Heart left ventricle (tissue), 16 donors: ENCODE data around the gene ANK2. TPM values are rescaled to one million over a fixed set of nuclear protein-coding genes. Genes with fewer than 3 reads are reported as not detected.

Experiments
- ATAC-seq, 4 donors: fragments of 200-7000 bp; cut with Tn5 transposase; one replicate each; pipeline ENCODE4 v1.9.1; 2020 to 2022; ENCODE audit warnings: moderate library complexity in 4 of 4, mild to moderate bottlenecking in 3 of 4, moderate number of reproducible peaks in 1 of 4
- DNase-seq, 5 donors: peaks; one replicate each; pipeline ENCODE4 v3.0.0-alpha.2; 2020
- H3K27ac ChIP-seq, 12 donors: fragments of 200-600 bp; sonication (generic) in 4 of 12; one replicate each; pipeline versions ENCODE4 v1.5.0 to v1.8.0; 2016 to 2022; ENCODE audit warnings: mild to moderate bottlenecking in 2 of 12
- H3K27me3 ChIP-seq, 9 donors: fragments of 200-600 bp; sonication (generic) in 2 of 9; one replicate each; pipeline versions ENCODE4 v1.5.1 to v1.8.0; 2016 to 2022; ENCODE audit warnings: mild to moderate bottlenecking in 3 of 9
- H3K36me3 ChIP-seq, 9 donors: fragments of 200-600 bp; sonication (generic) in 2 of 9; one replicate each; pipeline versions ENCODE4 v1.5.0 to v1.8.0; 2018 to 2022; ENCODE audit warnings: mild to moderate bottlenecking in 2 of 9
- H3K4me1 ChIP-seq, 12 donors: fragments of 200-600 bp; sonication (generic) in 4 of 12; one replicate each; pipeline versions ENCODE4 v1.5.0 to v1.8.0; 2016 to 2022; ENCODE audit warnings: mild to moderate bottlenecking in 3 of 12
- H3K4me3 ChIP-seq, 12 donors: fragments of 200-600 bp; sonication (generic) in 4 of 12; one replicate each; pipeline versions ENCODE4 v1.5.0 to v1.8.0; 2017 to 2022; ENCODE audit warnings: mild to moderate bottlenecking in 9 of 12, moderate library complexity in 4 of 12
- H3K9me3 ChIP-seq, 12 donors: fragments of 200-600 bp; sonication (generic) in 4 of 12; one replicate each; pipeline versions ENCODE4 v1.5.0 to v1.8.0; 2016 to 2022; ENCODE audit warnings: mild to moderate bottlenecking in 1 of 12
- CTCF ChIP-seq, 12 donors: fragments of 200-600 bp; sonication (generic) in 4 of 12; IDR thresholded peaks; one replicate each; pipeline versions ENCODE4 v1.5.0 to v1.8.0; 2018 to 2022; ENCODE audit warnings: antibody characterized with exemption in 12 of 12, mild to moderate bottlenecking in 5 of 12
- POLR2A ChIP-seq, 2 donors: fragments of 450-650 bp; IDR thresholded peaks; one replicate each; pipeline ENCODE4 v1.6.1; 2017; ENCODE audit warnings: antibody characterized with exemption in 2 of 2, mild to moderate bottlenecking in 2 of 2, moderate library complexity in 2 of 2
- WGBS, 4 donors: extraction: QIAGEN DNeasy Blood & Tissue Kit in 2 of 4; methylation state at CpG; one replicate each; pipeline versions ENCODE4 v1.1.5 to v1.1.7; 2013 to 2018; 5-methylcytosine and 5-hydroxymethylcytosine counted together
- intact Hi-C, 10 donors: fragments of 100-400 bp; cut with DNase I; formaldehyde crosslinking; loops; one replicate each; pipeline versions ENCODE4 v1.11.1 to v1.14.2; 2022
- polyA plus RNA-seq, 2 donors: library from polyadenylated mRNA; stranded (reverse); fragments of 200-250 nt; gene quantifications; one replicate each; pipeline ENCODE4 v1.2.3, GENCODE V29; 2013
- total RNA-seq, 9 donors: library from RNA; depleted of rRNA in 2 of 9; stranded (reverse); fragments of >200 nt in 2 of 9; fragmentation: NEBNext Ultra II Directional in 3 of 9; extraction: Animal tissue kit (Norgen Biotek cat#: 25700) in 3 of 9; gene quantifications; one replicate each; pipeline versions ENCODE4 v1.1.0 to v1.2.4, GENCODE V29; 2016 to 2023
- donor health status: ischemic (EF 13 %, LVEDD 7.1; RV severe dilation, severe dysfunction).
- donor health status: healthy with polysubstance abuse.
- donor health status: DM: no; HTN: yes; CAD: no.
- donor health status: DM: no; HTN: no; CAD: no.
- donor health status: ischemic (EF 25% LVEDD 6.9; RV normal size, moderate dysfunction).
- donor health status: ischemic (EF 25% LVEDD 5.7; RV mildly dilated, moderate dysfunction).
- donor health status: healthy.
- donor health status: DM: yes; HTN: yes; CAD: no.
- donor health status: ischemic (EF 35%, LVEDD 5.7; RV mildly dilated, moderate dysfunction).
- donor health status: nonischemic (EF 11% LVEDD 7.7; RV severe dilation, severe dysfunction).
- donor health status: DM: yes; HTN: yes; CAD: no.
- donor health status: PGD.
- donor health status: ischemic (EF 29% LVEDD 5.4; RV normal size, mild dysfunction).
- donor health status: nonischemic (EF 23%, LVEDD 6.1; RV moderate dilation, normal function).

ANK2 gene
- total and polyA plus RNA-seq, 11 donors = 30.7 to 351 (median 267) TPM

GRCh38 chr4:113293674-113294073 lies 244.2 kb downstream of the ANK2 start:
- 80 to 86% (median 82%) methylated on average over 4 of the region's 4 CpGs for WGBS, 4 donors
- intact Hi-C loops = no loop called here
- H3K27me3 ChIP-seq = no peaks in the 10 kb centered on the region
- peak overlapping the region in 9 of 12 donors; percentile 1 to 53 (median 33) for H3K4me3 ChIP-seq
- H3K9me3 ChIP-seq = no peaks in the 10 kb centered on the region
- TF ChIP-seq POLR2A (IDR thresholded peaks at IDR 0.05) (no peak), CTCF (IDR thresholded peaks at IDR 0.05) (peak in 1 of 12 donors; percentile 26)
- ATAC-seq (peak in 1 of 4 donors; percentile 23), DNase-seq (peak in 1 of 5 donors; percentile 30)
- peak overlapping the region in 10 of 12 donors; percentile 12 to 80 (median 67) for H3K27ac ChIP-seq
- peaks cover 0 to 19% (median 0%) of the 10 kb centered on the region in 9 donors for H3K36me3 ChIP-seq
- H3K4me1 ChIP-seq = peaks cover 0 to 31% (median 6%) of the 10 kb centered on the region in 12 donors

DNA sequence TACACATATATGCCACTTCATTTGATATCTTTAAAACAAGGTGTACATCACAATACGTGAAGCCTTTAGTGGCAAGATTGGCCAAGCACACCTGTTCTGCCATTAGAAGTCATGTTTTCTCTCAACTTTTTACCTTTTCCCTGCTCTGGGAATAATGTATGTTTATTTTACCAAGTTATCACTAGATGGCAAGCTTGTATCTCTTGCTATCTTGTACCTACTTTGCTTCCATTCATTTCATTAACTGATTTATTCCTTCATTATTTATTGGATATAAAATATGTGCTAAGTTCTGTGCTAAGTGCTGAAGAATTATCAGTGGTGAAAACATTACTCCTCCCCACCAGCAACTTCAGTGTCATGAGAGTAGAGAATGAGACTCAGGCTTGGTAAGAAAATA lies 245.5 kb downstream of the ANK2 start:
- peak overlapping the region in 6 of 12 donors; percentile 18 to 53 (median 40) for H3K4me3 ChIP-seq
- H3K4me1 ChIP-seq = peaks cover 0 to 24% (median 3%) of the 10 kb centered on the region in 12 donors
- peaks cover 0 to 19% (median 0%) of the 10 kb centered on the region in 9 donors for H3K36me3 ChIP-seq
- H3K27me3 ChIP-seq = no peaks in the 10 kb centered on the region
- intact Hi-C loops = no loop called here
- WGBS, 4 donors = 71 to 87% (median 83%) methylated on average over 1 of the region's 1 CpG
- DNase-seq (no peak), ATAC-seq (no peak)
- no peaks in the 10 kb centered on the region for H3K9me3 ChIP-seq
- TF ChIP-seq POLR2A (IDR thresholded peaks at IDR 0.05) = no peak
- TF ChIP-seq CTCF (IDR thresholded peaks at IDR 0.05) = peak in 1 of 12 donors; percentile 7
- peak overlapping the region in 3 of 12 donors; percentile 66 to 80 (median 70) for H3K27ac ChIP-seq

DNA sequence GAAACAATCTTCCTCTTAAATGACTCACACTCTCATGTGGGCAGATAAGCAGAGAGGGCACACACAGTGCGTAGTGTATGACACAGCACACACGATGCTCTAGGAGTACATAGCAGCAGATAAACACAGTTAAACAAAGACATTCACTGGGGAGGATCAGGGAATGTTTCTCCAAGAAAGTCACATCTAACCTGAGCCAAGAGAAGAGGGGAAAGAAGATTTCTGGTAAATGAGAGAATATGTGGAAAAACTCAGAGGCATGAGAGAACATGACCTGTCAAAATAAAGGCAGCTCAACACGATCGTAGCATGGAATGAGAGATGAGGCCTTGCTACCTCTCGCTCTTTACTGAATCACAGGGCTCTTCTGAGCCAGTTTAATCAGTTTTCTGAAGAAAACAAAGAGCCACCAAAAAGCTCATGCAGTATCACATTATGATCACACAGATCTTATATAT lies 251.0 kb downstream of the ANK2 start:
- peaks cover 0 to 26% (median 9%) of the 10 kb centered on the region in 12 donors for H3K4me1 ChIP-seq
- DNase-seq (peak in 4 of 5 donors; percentile 16 to 58 (median 42)), ATAC-seq (peak; percentile 98 to 99 (median 98))
- WGBS, 4 donors = 43 to 51% (median 49%) methylated on average over 5 of the region's 5 CpGs
- intact Hi-C loops = no loop called here
- H3K9me3 ChIP-seq = no peaks in the 10 kb centered on the region
- H3K27ac ChIP-seq = peak overlapping the region in 11 of 12 donors; percentile 22 to 81 (median 66)
- peaks cover 0 to 3% (median 0%) of the 10 kb centered on the region in 9 donors for H3K36me3 ChIP-seq
- no peaks in the 10 kb centered on the region for H3K27me3 ChIP-seq
- TF ChIP-seq CTCF (IDR thresholded peaks at IDR 0.05) (no peak), POLR2A (IDR thresholded peaks at IDR 0.05) (peak in 1 of 2 donors; percentile 50)
- no peak overlapping the region for H3K4me3 ChIP-seq

GRCh38 chr4:113302051-113302450 lies 252.6 kb downstream of the ANK2 start:
- DNase-seq (no peak), ATAC-seq (no peak)
- Histone ChIP-seq H3K27me3 (no peaks in the 10 kb centered on the region), H3K27ac (no peak overlapping the region), H3K9me3 (no peaks in the 10 kb centered on the region), H3K4me3 (no peak overlapping the region), H3K36me3 (peaks cover 0 to 3% (median 0%) of the 10 kb centered on the region in 9 donors), H3K4me1 (peaks cover 0 to 19% (median 7%) of the 10 kb centered on the region in 12 donors)
- 83 to 90% (median 84%) methylated on average over 1 of the region's 1 CpG for WGBS, 4 donors
- TF ChIP-seq CTCF (IDR thresholded peaks at IDR 0.05) (no peak), POLR2A (IDR thresholded peaks at IDR 0.05) (no peak)
- intact Hi-C loops = no loop called here
